ENCODE results near the gene SNRPD3. TPM values are rescaled to one million over a fixed set of nuclear protein-coding genes. Genes with fewer than 3 reads are reported as not detected.

SNRPD3 gene
- total RNA-seq, 1 donor from 2014 or later, result 84.9 TPM

DNA sequence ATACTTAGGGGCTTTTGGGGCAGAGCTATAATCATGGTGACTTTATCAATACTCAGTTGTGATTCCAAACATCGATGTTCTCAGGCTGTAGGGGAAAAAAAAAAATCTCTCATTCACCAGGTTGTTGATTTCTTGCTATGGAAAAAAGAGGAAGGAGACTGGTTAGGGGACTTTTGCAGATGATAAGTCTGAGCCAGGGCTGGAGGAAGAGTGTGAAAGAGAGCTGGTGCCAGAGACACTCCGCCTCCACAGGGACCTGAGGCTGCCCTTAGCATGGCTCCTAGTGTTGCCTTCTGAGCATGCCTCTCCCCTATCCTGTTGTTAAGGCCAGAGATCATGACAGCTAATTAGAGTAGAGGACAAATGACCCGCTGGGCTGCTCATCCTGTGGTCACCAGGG, 43.8 kb upstream of the SNRPD3 start:
- Mint-ChIP-seq H3K27me3 (ENCODE audit: unreplicated experiment) (no peaks in the 10 kb centered on the region), H3K4me1 (ENCODE audit: unreplicated experiment) (peaks cover 27% of the 10 kb centered on the region), H3K4me3 (ENCODE audit: unreplicated experiment) (no peak overlapping the region), H3K36me3 (ENCODE audit: unreplicated experiment) (no peaks in the 10 kb centered on the region), H3K9me3 (ENCODE audit: unreplicated experiment) (no peaks in the 10 kb centered on the region), H3K27ac (ENCODE audit: unreplicated experiment) (no peak overlapping the region)
- TF ChIP-seq, protein P1, sequence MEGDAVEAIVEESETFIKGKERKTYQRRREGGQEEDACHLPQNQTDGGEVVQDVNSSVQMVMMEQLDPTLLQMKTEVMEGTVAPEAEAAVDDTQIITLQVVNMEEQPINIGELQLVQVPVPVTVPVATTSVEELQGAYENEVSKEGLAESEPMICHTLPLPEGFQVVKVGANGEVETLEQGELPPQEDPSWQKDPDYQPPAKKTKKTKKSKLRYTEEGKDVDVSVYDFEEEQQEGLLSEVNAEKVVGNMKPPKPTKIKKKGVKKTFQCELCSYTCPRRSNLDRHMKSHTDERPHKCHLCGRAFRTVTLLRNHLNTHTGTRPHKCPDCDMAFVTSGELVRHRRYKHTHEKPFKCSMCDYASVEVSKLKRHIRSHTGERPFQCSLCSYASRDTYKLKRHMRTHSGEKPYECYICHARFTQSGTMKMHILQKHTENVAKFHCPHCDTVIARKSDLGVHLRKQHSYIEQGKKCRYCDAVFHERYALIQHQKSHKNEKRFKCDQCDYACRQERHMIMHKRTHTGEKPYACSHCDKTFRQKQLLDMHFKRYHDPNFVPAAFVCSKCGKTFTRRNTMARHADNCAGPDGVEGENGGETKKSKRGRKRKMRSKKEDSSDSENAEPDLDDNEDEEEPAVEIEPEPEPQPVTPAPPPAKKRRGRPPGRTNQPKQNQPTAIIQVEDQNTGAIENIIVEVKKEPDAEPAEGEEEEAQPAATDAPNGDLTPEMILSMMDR (IDR thresholded peaks at IDR 0.05), result no peak
- DNase-seq (ENCODE audit: extremely low spot score, unreplicated experiment), result no peak

DNA sequence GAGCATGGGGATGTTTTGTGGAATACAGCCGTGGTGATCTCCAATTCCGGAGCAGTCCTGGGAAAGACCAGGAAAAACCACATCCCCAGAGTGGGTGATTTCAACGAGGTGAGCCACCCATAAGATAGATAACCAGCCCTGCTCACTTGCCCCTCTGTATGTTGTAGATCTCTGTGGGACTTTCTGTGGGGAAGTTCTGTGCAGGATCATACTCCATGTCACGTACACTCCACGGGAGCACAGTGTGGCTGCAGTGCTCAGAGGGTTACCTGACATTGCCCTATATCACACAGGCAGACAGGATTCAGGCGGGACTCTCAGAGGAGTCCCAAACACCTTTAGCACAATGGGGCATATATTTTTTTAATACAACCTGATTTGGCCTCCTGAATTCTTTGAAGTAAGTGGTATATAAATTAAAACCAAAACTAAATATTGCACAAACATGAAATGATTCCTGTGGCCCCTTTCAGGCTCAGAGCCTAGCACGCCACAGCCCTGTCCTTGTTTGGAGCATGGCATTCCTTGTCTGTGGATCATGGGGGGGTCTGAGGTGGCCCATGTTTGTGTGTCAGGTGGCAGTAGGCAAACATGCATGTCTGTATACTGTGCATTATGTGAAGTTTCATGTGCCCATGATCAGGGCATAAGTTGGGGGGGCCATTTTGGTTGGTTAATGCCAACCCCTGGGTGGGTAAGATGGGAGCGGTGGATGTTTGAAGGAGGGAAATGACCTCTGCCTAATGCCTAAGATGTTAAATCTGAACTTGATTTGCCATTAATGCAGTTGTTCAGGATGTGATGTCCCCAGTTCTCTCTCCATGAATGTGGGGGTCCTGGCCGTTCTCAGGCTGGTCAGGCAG, 42.2 kb upstream of the SNRPD3 start:
- no peaks in the 10 kb centered on the region for H3K9me3 Mint-ChIP-seq (ENCODE audit: unreplicated experiment)
- H3K4me3 Mint-ChIP-seq (ENCODE audit: unreplicated experiment), result no peak overlapping the region
- H3K27me3 Mint-ChIP-seq (ENCODE audit: unreplicated experiment), result no peaks in the 10 kb centered on the region
- no peaks in the 10 kb centered on the region for H3K36me3 Mint-ChIP-seq (ENCODE audit: unreplicated experiment)
- H3K4me1 Mint-ChIP-seq (ENCODE audit: unreplicated experiment), result peaks cover 26% of the 10 kb centered on the region
- no peak overlapping the region for H3K27ac Mint-ChIP-seq (ENCODE audit: unreplicated experiment)
- no peak for DNase-seq (ENCODE audit: extremely low spot score, unreplicated experiment)
- TF ChIP-seq, protein P1 (IDR thresholded peaks at IDR 0.05), result no peak

GRCh38 chr22:24514241-24515026, 41.4 kb upstream of the SNRPD3 start:
- H3K27ac Mint-ChIP-seq (ENCODE audit: unreplicated experiment), result no peak overlapping the region
- DNase-seq (ENCODE audit: extremely low spot score, unreplicated experiment), result no peak
- no peaks in the 10 kb centered on the region for H3K27me3 Mint-ChIP-seq (ENCODE audit: unreplicated experiment)
- H3K4me1 Mint-ChIP-seq (ENCODE audit: unreplicated experiment), result peaks cover 26% of the 10 kb centered on the region
- no peaks in the 10 kb centered on the region for H3K9me3 Mint-ChIP-seq (ENCODE audit: unreplicated experiment)
- H3K36me3 Mint-ChIP-seq (ENCODE audit: unreplicated experiment), result no peaks in the 10 kb centered on the region
- H3K4me3 Mint-ChIP-seq (ENCODE audit: unreplicated experiment), result no peak overlapping the region
- TF ChIP-seq, protein P1 (IDR thresholded peaks at IDR 0.05), result no peak

DNA sequence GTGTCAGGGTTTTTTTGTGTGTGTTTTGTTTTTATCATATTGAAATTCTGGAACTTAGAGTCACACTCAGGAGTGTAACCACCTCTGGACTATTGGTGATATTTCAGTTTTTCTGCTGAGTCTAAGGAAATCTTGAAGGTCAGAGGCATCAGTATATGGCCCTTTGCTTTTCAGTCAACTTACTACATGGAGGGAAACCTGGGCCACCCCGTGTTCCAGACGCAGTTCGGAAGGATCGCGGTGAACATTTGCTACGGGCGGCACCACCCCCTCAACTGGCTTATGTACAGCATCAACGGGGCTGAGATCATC, 40.8 kb upstream of the SNRPD3 start:
- no peaks in the 10 kb centered on the region for H3K36me3 Mint-ChIP-seq (ENCODE audit: unreplicated experiment)
- no peak for DNase-seq (ENCODE audit: extremely low spot score, unreplicated experiment)
- TF ChIP-seq, protein P1 (IDR thresholded peaks at IDR 0.05), result no peak
- no peaks in the 10 kb centered on the region for H3K9me3 Mint-ChIP-seq (ENCODE audit: unreplicated experiment)
- H3K27me3 Mint-ChIP-seq (ENCODE audit: unreplicated experiment), result no peaks in the 10 kb centered on the region
- H3K4me1 Mint-ChIP-seq (ENCODE audit: unreplicated experiment), result peaks cover 26% of the 10 kb centered on the region
- H3K4me3 Mint-ChIP-seq (ENCODE audit: unreplicated experiment), result no peak overlapping the region
- no peak overlapping the region for H3K27ac Mint-ChIP-seq (ENCODE audit: unreplicated experiment)

DNA sequence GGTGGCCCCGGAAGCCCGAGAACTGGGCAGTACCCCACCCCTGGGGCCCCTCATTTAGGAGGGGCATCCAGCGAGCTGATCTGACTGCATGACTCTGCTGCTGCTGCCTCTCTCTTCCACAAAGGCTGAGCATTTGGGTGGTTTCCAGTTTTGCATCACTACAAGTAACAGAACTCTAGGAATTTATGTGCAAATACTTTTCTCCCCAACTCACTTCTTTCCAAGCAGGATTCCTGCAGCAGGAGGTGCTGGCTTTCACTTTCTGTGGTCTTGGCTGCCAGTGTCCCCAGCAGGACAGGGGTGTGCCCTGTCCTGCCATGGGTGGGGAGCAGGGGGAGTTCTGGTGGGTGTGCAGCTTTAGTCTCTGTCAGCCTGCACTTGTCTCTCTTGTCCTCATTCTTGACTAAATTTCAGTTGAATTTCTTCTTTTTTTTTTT, 39.5 kb upstream of the SNRPD3 start:
- Mint-ChIP-seq H3K9me3 (ENCODE audit: unreplicated experiment) (no peaks in the 10 kb centered on the region), H3K36me3 (ENCODE audit: unreplicated experiment) (no peaks in the 10 kb centered on the region), H3K4me3 (ENCODE audit: unreplicated experiment) (no peak overlapping the region), H3K4me1 (ENCODE audit: unreplicated experiment) (peaks cover 19% of the 10 kb centered on the region), H3K27me3 (ENCODE audit: unreplicated experiment) (no peaks in the 10 kb centered on the region), H3K27ac (ENCODE audit: unreplicated experiment) (peak overlapping the region; percentile 77)
- DNase-seq (ENCODE audit: extremely low spot score, unreplicated experiment), result no peak
- TF ChIP-seq, protein P1 (IDR thresholded peaks at IDR 0.05), result peak; percentile 24
